Measurements from ENCODE around the gene HNRNPU.

Gene HNRNPU

GRCh38 chr1:244862699-244863490, 1.4 kb downstream of the HNRNPU start:
- DNase-seq (ENCODE audit: low spot score), result peak; percentile 95

- peak; percentile 21 for DNase-seq (ENCODE audit: low spot score)
These were observed 2.0 kb downstream of the HNRNPU start for GRCh38 chr1:244862354-244862698.

GRCh38 chr1:244861683-244862082, 2.7 kb downstream of the HNRNPU start:
- DNase-seq (ENCODE audit: low spot score), result no peak

- DNase-seq (ENCODE audit: low spot score), result no peak
These were observed 3.3 kb downstream of the HNRNPU start for GRCh38 chr1:244860914-244861610.

- no peak for DNase-seq (ENCODE audit: low spot score)
These were observed 4.3 kb downstream of the HNRNPU start for GRCh38 chr1:244860078-244860477.

- DNase-seq (ENCODE audit: low spot score), result no peak
These were observed 6.0 kb downstream of the HNRNPU start for GRCh38 chr1:244858357-244858756.

GRCh38 chr1:244857761-244858160, 6.6 kb downstream of the HNRNPU start:
- DNase-seq (ENCODE audit: low spot score), result no peak

GRCh38 chr1:244854865-244855578, 9.3 kb downstream of the HNRNPU start:
- no peak for DNase-seq (ENCODE audit: low spot score)

- DNase-seq (ENCODE audit: low spot score), result no peak
These were observed 10.2 kb downstream of the HNRNPU start for GRCh38 chr1:244854166-244854565.

- DNase-seq (ENCODE audit: low spot score), result no peak
These were observed 11.6 kb downstream of the HNRNPU start for GRCh38 chr1:244852694-244853093.

GRCh38 chr1:244851546-244852231, 12.7 kb downstream of the HNRNPU start:
- DNase-seq (ENCODE audit: low spot score), result no peak

GRCh38 chr1:244850896-244851295, 13.4 kb downstream of the HNRNPU start:
- no peak for DNase-seq (ENCODE audit: low spot score)

GRCh38 chr1:244850099-244850852, 14.1 kb downstream of the HNRNPU start:
- no peak for DNase-seq (ENCODE audit: low spot score)

GRCh38 chr1:244849189-244849866, 15.0 kb downstream of the HNRNPU start:
- no peak for DNase-seq (ENCODE audit: low spot score)

- DNase-seq (ENCODE audit: low spot score), result no peak
These were observed 17.7 kb downstream of the HNRNPU start for GRCh38 chr1:244846653-244847052.

- no peak for DNase-seq (ENCODE audit: low spot score)
These were observed 19.9 kb downstream of the HNRNPU start for GRCh38 chr1:244844155-244845121.

- no peak for DNase-seq (ENCODE audit: low spot score)
These were observed 21.0 kb downstream of the HNRNPU start for GRCh38 chr1:244843148-244843978.

GRCh38 chr1:244841273-244841927, 22.9 kb downstream of the HNRNPU start:
- DNase-seq (ENCODE audit: low spot score), result no peak
